SJSA1 (cell line): ENCODE data around the gene TMEM184A. TPM values are rescaled to one million over a fixed set of nuclear protein-coding genes. Genes with fewer than 3 reads are reported as not detected.
"Not testable (repeated sequence)": the region's sequence is repeated elsewhere in the genome, so short reads cannot be mapped to it uniquely, and the experiment has no call there.

Experiments
- DNase-seq, 2 experiments: peaks; one replicate each; pipeline ENCODE4 v3.0.0-alpha.2; 2015 to 2020; ENCODE audit warnings: low spot score in 2 of 2, low read depth in 1 of 2
- H3K27ac ChIP-seq: fragments of 250-450 bp; sonication (Bioruptor Pico); 2 replicates; pipeline ENCODE4 v1.5.1; 2020; ENCODE audit warnings: mild to moderate bottlenecking, moderate library complexity
- H3K27me3 ChIP-seq: fragments of 250-450 bp; sonication (Bioruptor Pico); replicated peaks from 2 replicates; pipeline ENCODE4 v1.5.1; 2020; ENCODE audit warnings: mild to moderate bottlenecking, moderate library complexity
- H3K36me3 ChIP-seq: fragments of 250-450 bp; sonication (Bioruptor Pico); 2 replicates; pipeline ENCODE4 v1.5.1; 2020; ENCODE audit warnings: mild to moderate bottlenecking
- H3K4me1 ChIP-seq: fragments of 250-450 bp; sonication (Bioruptor Pico); replicated peaks from 2 replicates; pipeline ENCODE4 v1.6.1; 2021; ENCODE audit warnings: mild to moderate bottlenecking
- H3K4me3 ChIP-seq: fragments of 250-450 bp; sonication (Bioruptor Pico); 2 replicates; pipeline ENCODE4 v1.5.1; 2020; ENCODE audit warnings: mild to moderate bottlenecking
- H3K9me3 ChIP-seq: fragments of 250-450 bp; sonication (Bioruptor Pico); replicated peaks from 2 replicates; pipeline ENCODE4 v1.5.1; 2020; ENCODE audit warnings: mild to moderate bottlenecking
- total RNA-seq: library from RNA; depleted of rRNA; stranded (reverse); fragments of >200 nt; shearing (Covaris generic); gene quantifications from 2 replicates; pipeline ENCODE4 v1.2.3, GENCODE V29; 2014

The TMEM184A gene
- total RNA-seq, 1 experiment from 2014 or later: 1.8 TPM

DNA sequence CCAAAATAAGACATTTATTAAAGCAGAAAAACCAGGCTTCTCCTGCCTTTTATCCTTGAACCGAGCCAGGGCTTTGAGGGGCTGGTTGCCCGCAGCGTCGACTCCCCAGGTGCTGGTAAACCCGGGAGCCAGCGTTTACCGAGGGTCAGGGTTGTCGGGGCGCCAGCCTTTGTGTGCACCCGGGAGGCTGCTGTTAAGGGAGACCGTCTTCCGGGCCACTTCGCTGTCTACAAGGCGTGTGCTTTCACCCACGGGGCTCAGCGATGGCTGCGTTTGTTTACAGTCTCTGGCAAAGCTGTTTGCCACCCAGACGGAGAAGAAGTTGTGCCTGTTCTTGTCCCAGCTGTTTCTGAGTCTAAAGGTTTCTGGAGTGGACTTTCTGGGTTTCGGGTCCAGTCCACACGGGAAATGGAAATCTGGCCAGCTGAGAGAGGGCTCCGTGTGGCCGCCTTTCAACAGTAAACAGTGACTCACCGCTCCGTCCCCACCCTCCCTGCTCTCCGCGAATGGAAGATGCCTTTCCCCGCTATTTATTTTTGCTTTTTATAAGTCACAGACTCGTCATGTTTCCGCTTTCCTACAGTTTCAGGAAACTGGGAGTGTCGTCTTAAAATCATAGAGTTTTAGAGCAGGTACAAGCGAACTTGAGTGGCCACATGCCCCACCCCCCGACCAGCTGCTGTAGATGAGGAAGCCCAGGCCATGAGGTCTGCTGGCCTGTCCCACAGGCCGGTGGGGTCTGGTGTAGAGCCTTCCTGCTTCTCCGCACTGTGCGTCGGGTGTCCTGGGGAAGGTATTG is 23.4 kb downstream of the TMEM184A start:
- H3K4me3 ChIP-seq: peak overlapping the region; percentile 58
- no peaks in the 10 kb centered on the region for H3K27me3 ChIP-seq
- peaks cover 27% of the 10 kb centered on the region for H3K36me3 ChIP-seq
- no peaks in the 10 kb centered on the region for H3K9me3 ChIP-seq
- peak overlapping the region; percentile 92 for H3K27ac ChIP-seq
- peak; percentile 93 to 97 for DNase-seq
- peaks cover 61% of the 10 kb centered on the region for H3K4me1 ChIP-seq

DNA sequence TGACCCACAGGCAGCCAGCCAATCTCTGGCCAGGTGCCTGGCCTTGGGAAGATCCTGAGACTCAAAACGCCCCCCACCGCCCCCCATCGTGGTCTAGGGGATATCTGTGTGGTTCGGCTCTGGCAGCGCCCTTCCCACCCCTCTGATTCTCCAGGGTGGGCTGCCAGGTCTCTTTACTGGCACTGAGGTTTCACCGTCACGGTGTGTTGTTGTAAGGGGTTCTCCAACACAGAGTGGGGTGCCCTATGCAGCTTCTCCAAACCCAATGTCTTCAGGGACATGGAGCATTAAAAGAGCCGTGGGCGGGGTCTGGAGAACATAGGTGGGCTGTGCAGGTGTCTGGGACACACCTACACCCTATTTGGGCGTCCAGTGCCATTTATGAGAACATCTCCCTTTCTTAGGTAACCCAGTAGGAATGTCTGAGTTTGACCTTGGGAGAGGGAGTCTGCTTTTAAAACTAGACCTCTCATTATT is 24.0 kb downstream of the TMEM184A start:
- Histone ChIP-seq H3K4me3 (peak overlapping the region; percentile 58), H3K9me3 (no peaks in the 10 kb centered on the region), H3K27ac (peak overlapping the region; percentile 92), H3K36me3 (peaks cover 24% of the 10 kb centered on the region), H3K27me3 (no peaks in the 10 kb centered on the region), H3K4me1 (peaks cover 61% of the 10 kb centered on the region)
- DNase-seq: no peak

DNA sequence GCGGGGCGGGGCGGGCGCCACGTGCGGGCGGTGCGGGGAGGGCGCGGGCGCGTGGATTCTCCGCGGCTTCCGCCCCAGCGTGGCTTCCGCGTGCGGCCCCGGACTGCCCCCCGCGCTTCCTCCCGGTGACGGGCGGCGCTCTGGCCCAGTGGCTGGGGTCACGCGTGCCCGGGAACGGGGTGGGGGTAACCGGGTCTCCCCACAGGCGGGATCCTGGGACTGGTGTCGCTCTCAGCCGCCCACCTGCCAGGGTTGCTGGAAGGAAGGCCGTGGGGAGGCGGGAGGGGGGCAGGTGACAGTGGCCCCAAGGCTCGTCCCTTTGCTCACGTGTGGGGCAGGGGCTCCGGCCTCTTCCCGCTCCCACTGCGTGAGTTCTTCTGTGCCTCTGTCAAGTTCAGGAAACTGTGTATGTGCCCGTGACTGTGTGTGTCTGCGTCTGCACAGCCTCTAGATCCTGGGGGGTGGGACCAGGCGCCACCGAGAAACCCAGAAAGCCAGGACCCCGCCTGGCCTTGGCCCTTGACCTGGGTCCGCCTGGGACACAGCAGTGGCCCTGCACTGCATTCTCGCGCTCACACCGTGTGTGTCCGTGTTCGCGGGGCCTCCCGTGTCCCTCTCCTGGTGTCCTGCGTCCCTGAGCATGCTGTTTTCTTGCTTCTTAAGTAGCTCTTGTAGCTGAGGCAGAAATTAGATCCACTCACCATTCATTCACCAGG is 24.6 kb downstream of the TMEM184A start:
- H3K4me3 ChIP-seq: peak overlapping the region; percentile 58
- no peaks in the 10 kb centered on the region for H3K9me3 ChIP-seq
- no peaks in the 10 kb centered on the region for H3K27me3 ChIP-seq
- peaks cover 61% of the 10 kb centered on the region for H3K4me1 ChIP-seq
- DNase-seq: peak in 1 of 2 experiments; percentile 50
- peaks cover 21% of the 10 kb centered on the region for H3K36me3 ChIP-seq
- peak overlapping the region; percentile 92 for H3K27ac ChIP-seq

DNA sequence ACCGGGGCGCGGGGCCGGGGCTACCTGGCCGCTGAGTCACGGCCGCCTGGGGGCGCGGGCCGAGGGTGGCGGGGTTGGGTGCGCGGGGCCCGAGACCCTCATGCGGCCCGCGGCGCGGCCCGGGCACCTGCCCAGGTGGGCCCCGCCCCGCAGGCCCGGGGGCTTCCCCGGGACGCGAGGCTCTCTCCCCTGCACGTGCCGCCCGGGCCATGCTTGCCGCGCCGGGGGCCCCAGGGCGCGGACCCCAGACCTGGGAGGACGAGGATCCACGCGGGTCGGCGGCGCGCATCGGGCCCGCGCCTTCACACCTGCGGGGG is 25.1 kb downstream of the TMEM184A start:
- no peak for DNase-seq
- peak overlapping the region; percentile 92 for H3K27ac ChIP-seq

DNA sequence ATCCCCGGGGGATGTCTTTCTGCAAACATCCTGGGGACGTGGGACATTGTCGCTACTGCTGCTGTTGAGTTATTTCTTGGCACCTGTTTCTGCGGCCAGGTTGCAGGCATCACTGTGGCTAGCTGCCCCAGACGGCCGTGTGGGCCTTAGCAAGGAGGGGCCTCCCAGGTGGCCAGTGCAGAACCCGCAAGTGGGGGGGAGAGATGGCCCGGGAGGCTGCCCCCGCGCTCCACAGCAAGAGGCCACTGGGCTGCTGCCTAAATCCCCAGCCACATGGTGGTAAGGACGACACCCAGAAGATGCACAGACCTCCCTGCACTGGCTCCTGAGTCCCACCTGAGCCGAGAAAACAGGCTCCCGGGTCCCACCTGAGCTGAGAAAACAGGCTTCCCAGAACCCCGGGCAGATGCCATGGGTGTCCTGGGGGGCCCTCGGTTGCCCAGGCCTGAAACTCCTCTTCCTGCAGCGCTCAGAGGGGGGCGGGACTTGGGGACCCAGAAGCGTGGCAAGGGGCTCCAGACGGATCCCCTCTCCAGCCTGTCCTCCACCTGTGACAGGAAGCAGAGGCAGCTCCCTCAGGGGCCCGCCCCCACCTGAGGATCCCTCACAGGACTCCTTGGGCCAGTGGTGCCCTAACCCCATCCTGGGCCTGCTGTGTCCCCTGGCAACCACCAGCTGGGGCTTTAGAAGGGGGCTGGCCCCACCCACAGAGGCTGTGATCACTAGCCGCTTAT is 26.5 kb downstream of the TMEM184A start:
- H3K27ac ChIP-seq: no peak overlapping the region
- H3K27me3 ChIP-seq: no peaks in the 10 kb centered on the region
- H3K4me3 ChIP-seq: no peak overlapping the region
- DNase-seq: no peak
- no peaks in the 10 kb centered on the region for H3K9me3 ChIP-seq
- H3K36me3 ChIP-seq: peaks cover 7% of the 10 kb centered on the region
- peaks cover 54% of the 10 kb centered on the region for H3K4me1 ChIP-seq

More for the DNA sequence above, 25.1 kb downstream of the TMEM184A start:
- peak overlapping the region; percentile 58 for H3K4me3 ChIP-seq
- H3K9me3 ChIP-seq: no peaks in the 10 kb centered on the region
- H3K36me3 ChIP-seq: peaks cover 16% of the 10 kb centered on the region
- H3K4me1 ChIP-seq: peaks cover 58% of the 10 kb centered on the region
- H3K27me3 ChIP-seq: no peaks in the 10 kb centered on the region

DNA sequence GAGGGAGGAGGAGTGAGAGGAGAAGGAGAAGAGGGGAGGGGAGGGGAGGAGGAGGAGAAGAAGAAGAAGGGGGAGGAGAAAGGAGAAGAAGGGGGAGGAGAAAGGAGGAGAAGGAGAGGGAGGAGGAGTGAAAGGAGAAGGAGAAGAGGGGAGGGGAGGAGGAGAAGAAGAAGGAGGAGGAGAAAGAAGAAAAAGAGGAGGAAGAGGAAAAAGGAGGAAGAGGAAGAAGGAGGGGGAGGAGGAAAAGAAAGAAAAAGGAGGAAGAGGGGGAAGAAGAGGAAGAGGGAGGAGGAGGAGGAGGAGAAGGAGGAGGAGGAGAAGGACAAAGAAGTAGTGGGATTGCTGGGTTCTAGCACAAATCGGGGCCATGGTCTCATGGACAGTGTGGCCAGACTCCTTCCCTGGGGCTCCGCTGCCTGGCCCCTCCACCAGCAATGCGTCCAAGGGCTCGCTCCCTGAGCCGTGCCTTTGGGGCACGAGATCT is 29.7 kb downstream of the TMEM184A start:
- H3K36me3 ChIP-seq: no peaks in the 10 kb centered on the region
- H3K27ac ChIP-seq: no peak overlapping the region
- no peaks in the 10 kb centered on the region for H3K27me3 ChIP-seq
- DNase-seq: no peak
- no peaks in the 10 kb centered on the region for H3K9me3 ChIP-seq
- H3K4me3 ChIP-seq: no peak overlapping the region
- H3K4me1 ChIP-seq: peaks cover 29% of the 10 kb centered on the region

DNA sequence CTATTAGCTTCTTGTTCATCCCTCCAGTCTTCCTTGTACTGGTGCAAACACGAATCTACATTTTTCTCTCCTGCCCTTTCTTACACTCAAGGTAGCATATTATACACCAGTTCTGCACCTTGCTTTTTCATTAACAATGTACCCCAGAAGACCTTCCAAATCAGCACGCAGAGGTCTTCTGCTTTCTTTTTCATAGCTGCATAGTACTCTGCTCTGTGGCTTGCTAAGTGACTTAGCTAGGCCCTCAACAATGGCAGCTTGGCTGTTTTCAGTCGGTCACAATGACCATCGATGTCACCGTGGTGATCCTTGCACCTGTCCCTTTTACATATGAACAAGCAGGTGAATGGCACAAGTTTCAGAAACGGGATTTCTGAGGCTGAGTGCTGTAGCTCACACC is 30.6 kb downstream of the TMEM184A start:
- H3K36me3 ChIP-seq: no peaks in the 10 kb centered on the region
- peaks cover 34% of the 10 kb centered on the region for H3K4me1 ChIP-seq
- no peak overlapping the region for H3K4me3 ChIP-seq
- DNase-seq: no peak
- no peak overlapping the region for H3K27ac ChIP-seq
- H3K27me3 ChIP-seq: no peaks in the 10 kb centered on the region
- no peaks in the 10 kb centered on the region for H3K9me3 ChIP-seq

DNA sequence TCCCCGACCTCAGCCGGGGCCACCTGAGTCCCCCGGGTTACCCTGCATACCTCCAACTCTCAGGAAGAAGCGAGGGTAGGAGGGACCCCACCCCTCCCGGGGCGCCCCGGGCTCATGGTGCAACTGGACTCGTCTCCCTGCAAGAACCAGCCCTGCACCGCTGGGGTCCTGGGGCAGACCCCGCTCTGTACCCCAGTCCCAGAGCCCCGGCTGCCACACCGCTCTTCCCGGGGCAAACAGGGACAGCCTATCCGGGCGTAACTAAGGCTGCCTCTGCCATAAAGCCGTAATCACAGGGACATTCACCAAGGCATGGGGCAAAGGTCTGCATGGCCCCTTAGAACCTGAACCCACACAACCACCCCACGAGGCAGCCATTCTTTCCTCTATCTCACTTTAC is 32.2 kb downstream of the TMEM184A start:
- no peak for DNase-seq
- peaks cover 37% of the 10 kb centered on the region for H3K4me1 ChIP-seq
- H3K27me3 ChIP-seq: no peaks in the 10 kb centered on the region
- no peak overlapping the region for H3K27ac ChIP-seq
- no peak overlapping the region for H3K4me3 ChIP-seq
- H3K36me3 ChIP-seq: no peaks in the 10 kb centered on the region
- no peaks in the 10 kb centered on the region for H3K9me3 ChIP-seq

DNA sequence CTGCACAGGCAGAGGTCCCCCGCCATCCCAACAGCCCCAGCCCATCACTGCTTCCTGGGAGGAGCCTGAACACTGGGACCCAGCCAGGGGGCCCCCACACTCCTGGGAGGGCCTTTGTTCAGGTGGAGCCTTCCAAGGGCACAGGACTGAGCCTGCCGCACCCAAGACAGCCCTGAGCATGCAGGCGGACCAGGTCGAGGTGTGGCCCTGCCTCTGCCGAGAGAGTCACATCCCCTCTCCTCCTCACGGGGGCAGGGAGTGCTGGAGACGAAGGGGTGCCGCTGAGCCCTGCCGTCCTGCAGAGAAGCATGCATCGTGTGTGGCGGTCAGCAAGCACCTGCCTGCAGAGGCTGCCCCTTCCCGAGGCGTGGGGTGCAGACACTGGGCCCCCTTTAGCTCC is 32.8 kb downstream of the TMEM184A start:
- no peaks in the 10 kb centered on the region for H3K36me3 ChIP-seq
- no peak overlapping the region for H3K4me3 ChIP-seq
- no peaks in the 10 kb centered on the region for H3K27me3 ChIP-seq
- H3K9me3 ChIP-seq: no peaks in the 10 kb centered on the region
- DNase-seq: no peak
- peaks cover 37% of the 10 kb centered on the region for H3K4me1 ChIP-seq
- no peak overlapping the region for H3K27ac ChIP-seq

DNA sequence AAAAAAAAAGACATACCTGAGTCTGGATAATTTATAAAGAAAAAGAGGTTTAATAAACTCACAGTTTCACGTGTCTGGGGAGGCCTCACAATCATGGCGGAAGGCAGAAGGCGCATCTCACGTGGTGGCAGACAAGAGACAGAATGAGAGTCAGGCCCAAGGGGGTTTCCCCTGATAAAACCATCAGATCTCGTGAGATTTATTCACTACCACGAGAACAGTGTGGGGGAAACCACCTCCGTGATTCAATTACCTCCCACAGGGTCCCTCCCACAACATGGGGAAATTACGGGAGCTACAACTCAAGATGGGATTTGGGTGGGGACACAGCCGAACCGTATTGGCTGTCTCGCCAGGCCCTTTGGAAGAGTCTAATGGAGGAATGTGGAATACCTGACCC is 34.5 kb downstream of the TMEM184A start:
- no peaks in the 10 kb centered on the region for H3K27me3 ChIP-seq
- H3K36me3 ChIP-seq: no peaks in the 10 kb centered on the region
- no peak overlapping the region for H3K4me3 ChIP-seq
- H3K9me3 ChIP-seq: no peaks in the 10 kb centered on the region
- no peak for DNase-seq
- H3K27ac ChIP-seq: peak overlapping the region; percentile 90
- peaks cover 23% of the 10 kb centered on the region for H3K4me1 ChIP-seq

DNA sequence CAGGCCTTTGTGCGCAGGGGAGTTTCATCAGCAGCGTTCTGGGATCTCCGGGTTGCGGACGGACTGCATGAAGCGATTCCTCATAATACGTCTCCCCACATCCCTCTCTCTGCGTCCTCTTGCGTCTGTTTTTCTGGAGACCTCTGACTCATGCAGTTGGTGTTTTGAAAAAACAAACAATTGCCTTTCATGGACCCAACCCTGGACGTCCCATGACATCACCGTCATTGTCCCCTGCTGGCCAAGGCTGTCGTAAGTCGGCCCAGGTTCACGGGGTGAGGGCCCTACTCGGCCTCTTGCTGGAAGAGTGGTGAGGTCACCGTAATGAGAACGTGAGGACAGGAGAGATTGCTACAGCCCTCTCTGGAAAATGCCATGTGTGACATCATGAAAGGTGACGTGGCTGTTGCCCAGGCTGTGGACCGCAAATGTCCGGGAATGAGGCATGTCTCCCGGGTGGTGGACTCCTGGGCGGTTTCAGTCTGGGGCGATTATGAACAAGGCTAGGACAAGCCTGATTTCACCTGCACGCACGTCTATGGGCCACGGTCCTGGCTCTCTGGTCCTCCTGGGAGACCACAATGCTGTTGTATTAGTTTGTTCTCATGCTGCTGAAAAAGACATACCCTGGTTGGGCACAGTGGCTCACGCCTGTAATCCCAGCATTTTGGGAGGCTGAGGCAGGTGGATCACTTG is 35.3 kb downstream of the TMEM184A start:
- Histone ChIP-seq H3K27me3 (no peaks in the 10 kb centered on the region), H3K4me3 (no peak overlapping the region), H3K4me1 (peaks cover 21% of the 10 kb centered on the region), H3K27ac (peak overlapping the region; percentile 90), H3K9me3 (no peaks in the 10 kb centered on the region), H3K36me3 (no peaks in the 10 kb centered on the region)
- DNase-seq: peak; percentile 99

DNA sequence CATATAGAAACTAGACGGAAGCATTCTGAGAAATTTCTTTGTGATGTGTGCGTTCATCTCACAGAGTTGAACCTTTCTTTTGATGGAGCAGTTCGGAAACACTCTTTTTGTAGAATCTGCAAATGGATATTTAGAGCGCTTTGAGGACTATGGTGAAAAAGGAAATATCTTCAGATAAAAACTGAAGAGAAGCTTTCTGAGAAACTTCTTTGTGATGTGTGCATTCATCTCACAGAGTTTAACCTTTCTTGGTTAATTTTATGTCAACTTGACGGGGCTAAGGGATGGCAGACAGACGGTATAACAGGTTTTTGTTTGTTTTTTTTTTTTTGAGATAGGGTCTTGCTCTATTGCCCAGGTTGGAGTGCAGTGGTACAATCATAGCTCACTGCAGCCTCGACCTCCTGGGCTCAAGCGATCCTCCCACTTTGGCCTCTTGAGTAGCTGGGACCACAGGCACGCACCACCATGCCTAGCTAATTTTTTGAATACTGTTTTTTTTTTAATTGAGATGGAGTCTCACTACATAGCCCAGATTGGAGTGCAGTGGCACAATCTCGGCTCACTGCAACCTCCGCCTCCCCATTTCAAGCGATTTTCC is 36.6 kb downstream of the TMEM184A start:
- Histone ChIP-seq H3K4me1 (peaks cover 31% of the 10 kb centered on the region), H3K27ac (peak overlapping the region; percentile 90; the same call in 1 of the 2 replicates)
- not testable (repeated sequence) for H3K4me3 ChIP-seq, H3K36me3 ChIP-seq, H3K27me3 ChIP-seq, H3K9me3 ChIP-seq, DNase-seq
